Measurements from ENCODE around the gene TMEM132D. TPM values are rescaled to one million over a fixed set of nuclear protein-coding genes. Genes with fewer than 3 reads are reported as not detected.

The TMEM132D gene
- total RNA-seq, 1 donor from 2014 or later, result not detected

- no peak overlapping the region for H3K27ac Mint-ChIP-seq
- no peaks in the 10 kb centered on the region for H3K4me1 Mint-ChIP-seq (ENCODE audit: low read depth)
- no peak for DNase-seq (ENCODE audit: low spot score)
- H3K36me3 Mint-ChIP-seq (ENCODE audit: low read depth), result no peaks in the 10 kb centered on the region
- no peaks in the 10 kb centered on the region for H3K27me3 Mint-ChIP-seq (ENCODE audit: insufficient read depth)
- intact Hi-C loops (cut with micrococcal nuclease), result no loop called here
- peaks cover 11% of the 10 kb centered on the region for H3K9me3 Mint-ChIP-seq
- H3K4me3 Mint-ChIP-seq, result no peak overlapping the region
These were observed 261.9 kb downstream of the TMEM132D start for GRCh38 chr12:129641926-129642325.

- Mint-ChIP-seq H3K36me3 (ENCODE audit: low read depth) (no peaks in the 10 kb centered on the region), H3K4me1 (ENCODE audit: low read depth) (no peaks in the 10 kb centered on the region), H3K27ac (no peak overlapping the region), H3K4me3 (no peak overlapping the region), H3K27me3 (ENCODE audit: insufficient read depth) (no peaks in the 10 kb centered on the region), H3K9me3 (peaks cover 5% of the 10 kb centered on the region)
- intact Hi-C loops (cut with micrococcal nuclease), result no loop called here
- no peak for DNase-seq (ENCODE audit: low spot score)
These were observed 268.7 kb downstream of the TMEM132D start for GRCh38 chr12:129635021-129635685.

- H3K27ac Mint-ChIP-seq, result no peak overlapping the region
- intact Hi-C loops (cut with micrococcal nuclease), result no loop called here
- no peaks in the 10 kb centered on the region for H3K36me3 Mint-ChIP-seq (ENCODE audit: low read depth)
- no peak overlapping the region for H3K4me3 Mint-ChIP-seq
- no peaks in the 10 kb centered on the region for H3K4me1 Mint-ChIP-seq (ENCODE audit: low read depth)
- DNase-seq (ENCODE audit: low spot score), result no peak
- peaks cover 5% of the 10 kb centered on the region for H3K9me3 Mint-ChIP-seq
- H3K27me3 Mint-ChIP-seq (ENCODE audit: insufficient read depth), result no peaks in the 10 kb centered on the region
These were observed 272.5 kb downstream of the TMEM132D start for GRCh38 chr12:129631316-129631715.

- Mint-ChIP-seq H3K4me1 (ENCODE audit: low read depth) (no peaks in the 10 kb centered on the region), H3K36me3 (ENCODE audit: low read depth) (no peaks in the 10 kb centered on the region), H3K9me3 (peaks cover 5% of the 10 kb centered on the region), H3K27ac (no peak overlapping the region), H3K4me3 (no peak overlapping the region), H3K27me3 (ENCODE audit: insufficient read depth) (no peaks in the 10 kb centered on the region)
- intact Hi-C loops (cut with micrococcal nuclease), result no loop called here
- no peak for DNase-seq (ENCODE audit: low spot score)
These were observed 273.9 kb downstream of the TMEM132D start for GRCh38 chr12:129629901-129630300.

GRCh38 chr12:129622566-129622965, 281.3 kb downstream of the TMEM132D start:
- H3K4me3 Mint-ChIP-seq, result no peak overlapping the region
- no peaks in the 10 kb centered on the region for H3K36me3 Mint-ChIP-seq (ENCODE audit: low read depth)
- H3K9me3 Mint-ChIP-seq, result peaks cover 20% of the 10 kb centered on the region
- intact Hi-C loops (cut with micrococcal nuclease), result no loop called here
- DNase-seq (ENCODE audit: low spot score), result no peak
- no peaks in the 10 kb centered on the region for H3K27me3 Mint-ChIP-seq (ENCODE audit: insufficient read depth)
- H3K27ac Mint-ChIP-seq, result no peak overlapping the region
- H3K4me1 Mint-ChIP-seq (ENCODE audit: low read depth), result no peaks in the 10 kb centered on the region

GRCh38 chr12:129619271-129619670, 284.6 kb downstream of the TMEM132D start:
- peaks cover 42% of the 10 kb centered on the region for H3K9me3 Mint-ChIP-seq
- DNase-seq (ENCODE audit: low spot score), result no peak

GRCh38 chr12:129617849-129618248, 286.0 kb downstream of the TMEM132D start:
- H3K27me3 Mint-ChIP-seq (ENCODE audit: insufficient read depth), result no peaks in the 10 kb centered on the region
- no peak overlapping the region for H3K4me3 Mint-ChIP-seq
- no peaks in the 10 kb centered on the region for H3K36me3 Mint-ChIP-seq (ENCODE audit: low read depth)
- intact Hi-C loops (cut with micrococcal nuclease), result no loop called here
- peaks cover 48% of the 10 kb centered on the region for H3K9me3 Mint-ChIP-seq
- H3K4me1 Mint-ChIP-seq (ENCODE audit: low read depth), result no peaks in the 10 kb centered on the region
- no peak overlapping the region for H3K27ac Mint-ChIP-seq
- no peak for DNase-seq (ENCODE audit: low spot score)

More at GRCh38 chr12:129619271-129619670, 284.6 kb downstream of the TMEM132D start:
- no peaks in the 10 kb centered on the region for H3K4me1 Mint-ChIP-seq (ENCODE audit: low read depth)
- intact Hi-C loops (cut with micrococcal nuclease), result no loop called here
- no peaks in the 10 kb centered on the region for H3K27me3 Mint-ChIP-seq (ENCODE audit: insufficient read depth)
- H3K27ac Mint-ChIP-seq, result no peak overlapping the region
- no peak overlapping the region for H3K4me3 Mint-ChIP-seq
- no peaks in the 10 kb centered on the region for H3K36me3 Mint-ChIP-seq (ENCODE audit: low read depth)

GRCh38 chr12:129615001-129615400, 288.8 kb downstream of the TMEM132D start:
- H3K36me3 Mint-ChIP-seq (ENCODE audit: low read depth), result no peaks in the 10 kb centered on the region
- no peak overlapping the region for H3K27ac Mint-ChIP-seq
- intact Hi-C loops (cut with micrococcal nuclease), result no loop called here
- no peaks in the 10 kb centered on the region for H3K4me1 Mint-ChIP-seq (ENCODE audit: low read depth)
- no peak for DNase-seq (ENCODE audit: low spot score)
- no peak overlapping the region for H3K4me3 Mint-ChIP-seq
- no peaks in the 10 kb centered on the region for H3K27me3 Mint-ChIP-seq (ENCODE audit: insufficient read depth)
- peaks cover 40% of the 10 kb centered on the region for H3K9me3 Mint-ChIP-seq

- no peaks in the 10 kb centered on the region for H3K4me1 Mint-ChIP-seq (ENCODE audit: low read depth)
- intact Hi-C loops (cut with micrococcal nuclease), result no loop called here
- H3K4me3 Mint-ChIP-seq, result no peak overlapping the region
- no peaks in the 10 kb centered on the region for H3K27me3 Mint-ChIP-seq (ENCODE audit: insufficient read depth)
- H3K27ac Mint-ChIP-seq, result no peak overlapping the region
- H3K36me3 Mint-ChIP-seq (ENCODE audit: low read depth), result no peaks in the 10 kb centered on the region
- DNase-seq (ENCODE audit: low spot score), result no peak
- peaks cover 40% of the 10 kb centered on the region for H3K9me3 Mint-ChIP-seq
These were observed 289.5 kb downstream of the TMEM132D start for GRCh38 chr12:129614221-129614885.

- Mint-ChIP-seq H3K27me3 (ENCODE audit: insufficient read depth) (no peaks in the 10 kb centered on the region), H3K27ac (no peak overlapping the region), H3K36me3 (ENCODE audit: low read depth) (no peaks in the 10 kb centered on the region), H3K9me3 (peaks cover 34% of the 10 kb centered on the region), H3K4me1 (ENCODE audit: low read depth) (no peaks in the 10 kb centered on the region), H3K4me3 (no peak overlapping the region)
- no peak for DNase-seq (ENCODE audit: low spot score)
- intact Hi-C loops (cut with micrococcal nuclease), result no loop called here
These were observed 290.5 kb downstream of the TMEM132D start for GRCh38 chr12:129613314-129613713.

GRCh38 chr12:129610601-129611120, 293.2 kb downstream of the TMEM132D start:
- Mint-ChIP-seq H3K4me1 (ENCODE audit: low read depth) (no peaks in the 10 kb centered on the region), H3K27ac (no peak overlapping the region), H3K36me3 (ENCODE audit: low read depth) (no peaks in the 10 kb centered on the region), H3K27me3 (ENCODE audit: insufficient read depth) (no peaks in the 10 kb centered on the region), H3K9me3 (peaks cover 15% of the 10 kb centered on the region), H3K4me3 (no peak overlapping the region)
- intact Hi-C loops (cut with micrococcal nuclease), result no loop called here
- DNase-seq (ENCODE audit: low spot score), result no peak

GRCh38 chr12:129607756-129608155, 296.1 kb downstream of the TMEM132D start:
- Mint-ChIP-seq H3K4me3 (no peak overlapping the region), H3K27me3 (ENCODE audit: insufficient read depth) (no peaks in the 10 kb centered on the region), H3K27ac (no peak overlapping the region), H3K36me3 (ENCODE audit: low read depth) (no peaks in the 10 kb centered on the region), H3K9me3 (peaks cover 4% of the 10 kb centered on the region), H3K4me1 (ENCODE audit: low read depth) (no peaks in the 10 kb centered on the region)
- no peak for DNase-seq (ENCODE audit: low spot score)
- intact Hi-C loops (cut with micrococcal nuclease), result no loop called here

GRCh38 chr12:129607301-129607700, 296.5 kb downstream of the TMEM132D start:
- H3K9me3 Mint-ChIP-seq, result peaks cover 4% of the 10 kb centered on the region
- DNase-seq (ENCODE audit: low spot score), result no peak
- intact Hi-C loops (cut with micrococcal nuclease), result no loop called here
- H3K27me3 Mint-ChIP-seq (ENCODE audit: insufficient read depth), result no peaks in the 10 kb centered on the region
- no peaks in the 10 kb centered on the region for H3K4me1 Mint-ChIP-seq (ENCODE audit: low read depth)
- H3K4me3 Mint-ChIP-seq, result no peak overlapping the region
- H3K36me3 Mint-ChIP-seq (ENCODE audit: low read depth), result no peaks in the 10 kb centered on the region
- no peak overlapping the region for H3K27ac Mint-ChIP-seq

Measured in activated T-helper 1 cell treated with anti-CD3 and anti-CD28 coated beads, Interleukin-12 subunit alpha, Interleukin-12 subunit beta, Interleukin-2, Interleukin-4 antibody, amounts not matched to agents 30 ng/mL and 10 ng/mL and 1 ng/mL, durations not matched to agents 14 hours and 24 hours and 36 hours (primary cell).